PC-9 (cell line): ENCODE data around the gene CXCL16.

Experiments used
- EZH2 ChIP-seq: fragments of 200-600 bp; sonication (generic); IDR thresholded peaks from 2 replicates; pipeline ENCODE4 v1.8.0; 2017; ENCODE audit warnings: antibody characterized with exemption, low read depth
- TF ChIP-seq, protein P1 (sequence below): fragments of 200-600 bp; sonication (generic); conservative IDR thresholded peaks from 2 replicates; pipeline ENCODE4 v1.6.1; 2017; ENCODE audit warnings: mixed run types, antibody characterized with exemption, mild to moderate bottlenecking, moderate library complexity

GRCh38 chr17:4785311-4786105, 45.8 kb upstream of the CXCL16 start:
- TF ChIP-seq, protein P1, sequence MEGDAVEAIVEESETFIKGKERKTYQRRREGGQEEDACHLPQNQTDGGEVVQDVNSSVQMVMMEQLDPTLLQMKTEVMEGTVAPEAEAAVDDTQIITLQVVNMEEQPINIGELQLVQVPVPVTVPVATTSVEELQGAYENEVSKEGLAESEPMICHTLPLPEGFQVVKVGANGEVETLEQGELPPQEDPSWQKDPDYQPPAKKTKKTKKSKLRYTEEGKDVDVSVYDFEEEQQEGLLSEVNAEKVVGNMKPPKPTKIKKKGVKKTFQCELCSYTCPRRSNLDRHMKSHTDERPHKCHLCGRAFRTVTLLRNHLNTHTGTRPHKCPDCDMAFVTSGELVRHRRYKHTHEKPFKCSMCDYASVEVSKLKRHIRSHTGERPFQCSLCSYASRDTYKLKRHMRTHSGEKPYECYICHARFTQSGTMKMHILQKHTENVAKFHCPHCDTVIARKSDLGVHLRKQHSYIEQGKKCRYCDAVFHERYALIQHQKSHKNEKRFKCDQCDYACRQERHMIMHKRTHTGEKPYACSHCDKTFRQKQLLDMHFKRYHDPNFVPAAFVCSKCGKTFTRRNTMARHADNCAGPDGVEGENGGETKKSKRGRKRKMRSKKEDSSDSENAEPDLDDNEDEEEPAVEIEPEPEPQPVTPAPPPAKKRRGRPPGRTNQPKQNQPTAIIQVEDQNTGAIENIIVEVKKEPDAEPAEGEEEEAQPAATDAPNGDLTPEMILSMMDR = no peak
- no peak for TF ChIP-seq EZH2
